ENCODE measurements around the gene NTRK3.
A peak's percentile ranks its signal among the peaks of the same experiment; 100 is the strongest.
"Not testable (repeated sequence)": the region's sequence is repeated elsewhere in the genome, so short reads cannot be mapped to it uniquely, and the experiment has no call there.

NTRK3 gene

GRCh38 chr15:87833333-87833732, 423.2 kb downstream of the NTRK3 start:
- H3K4me3 ChIP-seq (ENCODE audit: low read depth, low read length); H3K27ac ChIP-seq (ENCODE audit: low read depth, low read length); H3K4me1 ChIP-seq (ENCODE audit: control insufficient read depth, insufficient read depth, low read length, unreplicated experiment); H3K36me3 ChIP-seq (ENCODE audit: insufficient read depth, low read length); H3K79me2 ChIP-seq (ENCODE audit: control insufficient read depth, insufficient read depth, low read length, unreplicated experiment); H2AFZ ChIP-seq (ENCODE audit: low read length, unreplicated experiment); H3K27me3 ChIP-seq (ENCODE audit: insufficient read depth, low read length): not testable (repeated sequence)

- no peaks in the 10 kb centered on the region for H3K27me3 ChIP-seq (ENCODE audit: insufficient read depth, low read length)
- H3K79me2 ChIP-seq (ENCODE audit: control insufficient read depth, insufficient read depth, low read length, unreplicated experiment) = no peaks in the 10 kb centered on the region
- no peaks in the 10 kb centered on the region for H3K4me1 ChIP-seq (ENCODE audit: control insufficient read depth, insufficient read depth, low read length, unreplicated experiment)
- no peak overlapping the region for H3K4me3 ChIP-seq (ENCODE audit: low read depth, low read length)
- no peaks in the 10 kb centered on the region for H3K36me3 ChIP-seq (ENCODE audit: insufficient read depth, low read length)
- no peak overlapping the region for H2AFZ ChIP-seq (ENCODE audit: low read length, unreplicated experiment)
- H3K27ac ChIP-seq (ENCODE audit: low read depth, low read length) = no peak overlapping the region
Measured at GRCh38 chr15:87829332-87830050, 427.0 kb downstream of the NTRK3 start.

GRCh38 chr15:87828608-87829007, 427.9 kb downstream of the NTRK3 start:
- H3K36me3 ChIP-seq (ENCODE audit: insufficient read depth, low read length) = no peaks in the 10 kb centered on the region
- H3K79me2 ChIP-seq (ENCODE audit: control insufficient read depth, insufficient read depth, low read length, unreplicated experiment) = no peaks in the 10 kb centered on the region
- no peaks in the 10 kb centered on the region for H3K4me1 ChIP-seq (ENCODE audit: control insufficient read depth, insufficient read depth, low read length, unreplicated experiment)
- H3K27ac ChIP-seq (ENCODE audit: low read depth, low read length) = no peak overlapping the region
- H3K27me3 ChIP-seq (ENCODE audit: insufficient read depth, low read length) = no peaks in the 10 kb centered on the region
- H2AFZ ChIP-seq (ENCODE audit: low read length, unreplicated experiment) = no peak overlapping the region
- no peak overlapping the region for H3K4me3 ChIP-seq (ENCODE audit: low read depth, low read length)

GRCh38 chr15:87827131-87827530, 429.4 kb downstream of the NTRK3 start:
- H3K4me3 ChIP-seq (ENCODE audit: low read depth, low read length) = no peak overlapping the region
- H3K4me1 ChIP-seq (ENCODE audit: control insufficient read depth, insufficient read depth, low read length, unreplicated experiment) = no peaks in the 10 kb centered on the region
- H3K79me2 ChIP-seq (ENCODE audit: control insufficient read depth, insufficient read depth, low read length, unreplicated experiment) = no peaks in the 10 kb centered on the region
- no peaks in the 10 kb centered on the region for H3K36me3 ChIP-seq (ENCODE audit: insufficient read depth, low read length)
- H3K27me3 ChIP-seq (ENCODE audit: insufficient read depth, low read length) = no peaks in the 10 kb centered on the region
- no peak overlapping the region for H3K27ac ChIP-seq (ENCODE audit: low read depth, low read length)
- H2AFZ ChIP-seq (ENCODE audit: low read length, unreplicated experiment) = no peak overlapping the region

- H3K79me2 ChIP-seq (ENCODE audit: control insufficient read depth, insufficient read depth, low read length, unreplicated experiment) = no peaks in the 10 kb centered on the region
Measured at GRCh38 chr15:87826119-87826747, 430.3 kb downstream of the NTRK3 start.

GRCh38 chr15:87818756-87819155, 437.8 kb downstream of the NTRK3 start:
- H3K27me3 ChIP-seq (ENCODE audit: insufficient read depth, low read length) = no peaks in the 10 kb centered on the region
- H3K36me3 ChIP-seq (ENCODE audit: insufficient read depth, low read length) = no peaks in the 10 kb centered on the region
- H3K79me2 ChIP-seq (ENCODE audit: control insufficient read depth, insufficient read depth, low read length, unreplicated experiment) = no peaks in the 10 kb centered on the region
- H3K4me1 ChIP-seq (ENCODE audit: control insufficient read depth, insufficient read depth, low read length, unreplicated experiment) = peaks cover 29% of the 10 kb centered on the region
- H2AFZ ChIP-seq (ENCODE audit: low read length, unreplicated experiment) = no peak overlapping the region
- H3K27ac ChIP-seq (ENCODE audit: low read depth, low read length) = no peak overlapping the region
- no peak overlapping the region for H3K4me3 ChIP-seq (ENCODE audit: low read depth, low read length)

More at GRCh38 chr15:87826119-87826747, 430.3 kb downstream of the NTRK3 start:
- no peaks in the 10 kb centered on the region for H3K27me3 ChIP-seq (ENCODE audit: insufficient read depth, low read length)
- H3K27ac ChIP-seq (ENCODE audit: low read depth, low read length) = no peak overlapping the region
- no peaks in the 10 kb centered on the region for H3K36me3 ChIP-seq (ENCODE audit: insufficient read depth, low read length)
- H2AFZ ChIP-seq (ENCODE audit: low read length, unreplicated experiment) = no peak overlapping the region
- no peak overlapping the region for H3K4me3 ChIP-seq (ENCODE audit: low read depth, low read length)
- no peaks in the 10 kb centered on the region for H3K4me1 ChIP-seq (ENCODE audit: control insufficient read depth, insufficient read depth, low read length, unreplicated experiment)

- peak overlapping the region; percentile 87 for H3K27ac ChIP-seq (ENCODE audit: low read depth, low read length)
- H2AFZ ChIP-seq (ENCODE audit: low read length, unreplicated experiment) = peak overlapping the region; percentile 71
- no peaks in the 10 kb centered on the region for H3K36me3 ChIP-seq (ENCODE audit: insufficient read depth, low read length)
Measured at GRCh38 chr15:87817553-87817952, 439.0 kb downstream of the NTRK3 start.

GRCh38 chr15:87816811-87817210, 439.7 kb downstream of the NTRK3 start:
- peak overlapping the region; percentile 71 for H2AFZ ChIP-seq (ENCODE audit: low read length, unreplicated experiment)
- no peaks in the 10 kb centered on the region for H3K36me3 ChIP-seq (ENCODE audit: insufficient read depth, low read length)
- H3K79me2 ChIP-seq (ENCODE audit: control insufficient read depth, insufficient read depth, low read length, unreplicated experiment) = no peaks in the 10 kb centered on the region
- peak overlapping the region; percentile 57 for H3K4me3 ChIP-seq (ENCODE audit: low read depth, low read length)
- H3K27ac ChIP-seq (ENCODE audit: low read depth, low read length) = peak overlapping the region; percentile 87
- peaks cover 29% of the 10 kb centered on the region for H3K4me1 ChIP-seq (ENCODE audit: control insufficient read depth, insufficient read depth, low read length, unreplicated experiment)
- no peaks in the 10 kb centered on the region for H3K27me3 ChIP-seq (ENCODE audit: insufficient read depth, low read length)

More at GRCh38 chr15:87817553-87817952, 439.0 kb downstream of the NTRK3 start:
- peak overlapping the region; percentile 57 for H3K4me3 ChIP-seq (ENCODE audit: low read depth, low read length)
- no peaks in the 10 kb centered on the region for H3K27me3 ChIP-seq (ENCODE audit: insufficient read depth, low read length)
- H3K79me2 ChIP-seq (ENCODE audit: control insufficient read depth, insufficient read depth, low read length, unreplicated experiment) = no peaks in the 10 kb centered on the region
- peaks cover 29% of the 10 kb centered on the region for H3K4me1 ChIP-seq (ENCODE audit: control insufficient read depth, insufficient read depth, low read length, unreplicated experiment)

GRCh38 chr15:87816016-87816415, 440.5 kb downstream of the NTRK3 start:
- H2AFZ ChIP-seq (ENCODE audit: low read length, unreplicated experiment) = peak overlapping the region; percentile 78
- no peak overlapping the region for H3K4me3 ChIP-seq (ENCODE audit: low read depth, low read length)
- H3K36me3 ChIP-seq (ENCODE audit: insufficient read depth, low read length) = no peaks in the 10 kb centered on the region
- no peaks in the 10 kb centered on the region for H3K79me2 ChIP-seq (ENCODE audit: control insufficient read depth, insufficient read depth, low read length, unreplicated experiment)
- H3K27me3 ChIP-seq (ENCODE audit: insufficient read depth, low read length) = no peaks in the 10 kb centered on the region
- peak overlapping the region; percentile 87 for H3K27ac ChIP-seq (ENCODE audit: low read depth, low read length)
- peaks cover 29% of the 10 kb centered on the region for H3K4me1 ChIP-seq (ENCODE audit: control insufficient read depth, insufficient read depth, low read length, unreplicated experiment)

Data from ACC112 (cell line).